ENCODE results near the gene APOL6. TPM values are rescaled to one million over a fixed set of nuclear protein-coding genes. Genes with fewer than 3 reads are reported as not detected.

APOL6 gene
- total and polyA plus RNA-seq, 2 donors (not counting 1 experiment from before 2014, with no cell fraction given), result 18.7 to 58.3 TPM

GRCh38 chr22:35642305-35642741, 5.9 kb upstream of the APOL6 start:
- peak in 1 of 2 donors; percentile 31 for DNase-seq (ENCODE audit: low read depth in 2 of 2)
- Histone ChIP-seq H3K4me3 (replicated peaks in 1 of 4; ENCODE audit: control extremely low read depth in 1 of 4, insufficient read depth in 1 of 4, low read depth in 3 of 4, low read length in 4 of 4) (no peak overlapping the region), H2AFZ (ENCODE audit: low read length) (no peak overlapping the region), H3K79me2 (ENCODE audit: control insufficient read depth, insufficient read depth, low read length) (no peaks in the 10 kb centered on the region), H3K9ac (ENCODE audit: insufficient read depth, low read length) (no peak overlapping the region), H3K9me3 (ENCODE audit: control insufficient read depth, insufficient read depth, low read depth, low read length) (no peaks in the 10 kb centered on the region), H3K4me1 (ENCODE audit: control insufficient read depth, extremely low read depth, insufficient read depth, low read length) (peaks cover 20% of the 10 kb centered on the region), H3K36me3 (ENCODE audit: control insufficient read depth, insufficient read depth, low read length) (no peaks in the 10 kb centered on the region), H3K4me2 (ENCODE audit: extremely low read depth, insufficient read depth, low read length) (no peak overlapping the region), H3K27me3 (ENCODE audit: control insufficient read depth, insufficient read depth, low read length) (no peaks in the 10 kb centered on the region), H3K27ac (ENCODE audit: insufficient read depth, low read length) (no peak overlapping the region), H4K20me1 (ENCODE audit: control insufficient read depth, extremely low read depth, insufficient read depth, low read length) (no peaks in the 10 kb centered on the region)
- TF ChIP-seq CTCF (conservative IDR thresholded peaks at IDR 0.05 in 1 of 2, IDR thresholded peaks at IDR 0.05 in 1 of 2; ENCODE audit: low read depth in 1 of 2, low read length in 2 of 2) (no peak), EZH2 (IDR thresholded peaks at IDR 0.05; ENCODE audit: low read length, missing control alignments) (no peak)

GRCh38 chr22:35643991-35644390, 4.3 kb upstream of the APOL6 start:
- Histone ChIP-seq H3K27me3 (ENCODE audit: control insufficient read depth, insufficient read depth, low read length) (no peaks in the 10 kb centered on the region), H3K36me3 (ENCODE audit: control insufficient read depth, insufficient read depth, low read length) (no peaks in the 10 kb centered on the region), H3K9ac (ENCODE audit: insufficient read depth, low read length) (no peak overlapping the region), H3K4me2 (ENCODE audit: extremely low read depth, insufficient read depth, low read length) (no peak overlapping the region), H3K79me2 (ENCODE audit: control insufficient read depth, insufficient read depth, low read length) (peaks cover 6% of the 10 kb centered on the region), H3K27ac (ENCODE audit: insufficient read depth, low read length) (no peak overlapping the region), H4K20me1 (ENCODE audit: control insufficient read depth, extremely low read depth, insufficient read depth, low read length) (no peaks in the 10 kb centered on the region), H3K4me3 (replicated peaks in 1 of 4; ENCODE audit: control extremely low read depth in 1 of 4, insufficient read depth in 1 of 4, low read depth in 3 of 4, low read length in 4 of 4) (no peak overlapping the region), H2AFZ (ENCODE audit: low read length) (no peak overlapping the region), H3K9me3 (ENCODE audit: control insufficient read depth, insufficient read depth, low read depth, low read length) (no peaks in the 10 kb centered on the region), H3K4me1 (ENCODE audit: control insufficient read depth, extremely low read depth, insufficient read depth, low read length) (peaks cover 9% of the 10 kb centered on the region)
- DNase-seq (ENCODE audit: low read depth in 2 of 2), result no peak
- TF ChIP-seq CTCF (conservative IDR thresholded peaks at IDR 0.05 in 1 of 2, IDR thresholded peaks at IDR 0.05 in 1 of 2; ENCODE audit: low read depth in 1 of 2, low read length in 2 of 2), result no peak
- no peak for TF ChIP-seq EZH2 (IDR thresholded peaks at IDR 0.05; ENCODE audit: low read length, missing control alignments)

GRCh38 chr22:35645646-35646045, 2.6 kb upstream of the APOL6 start:
- peaks cover 14% of the 10 kb centered on the region for H3K4me1 ChIP-seq (ENCODE audit: control insufficient read depth, extremely low read depth, insufficient read depth, low read length)
- DNase-seq (ENCODE audit: low read depth in 2 of 2), result no peak
- H4K20me1 ChIP-seq (ENCODE audit: control insufficient read depth, extremely low read depth, insufficient read depth, low read length), result no peaks in the 10 kb centered on the region
- no peaks in the 10 kb centered on the region for H3K36me3 ChIP-seq (ENCODE audit: control insufficient read depth, insufficient read depth, low read length)
- no peak overlapping the region for H3K9ac ChIP-seq (ENCODE audit: insufficient read depth, low read length)
- H3K9me3 ChIP-seq (ENCODE audit: control insufficient read depth, insufficient read depth, low read depth, low read length), result no peaks in the 10 kb centered on the region
- no peak overlapping the region for H3K4me2 ChIP-seq (ENCODE audit: extremely low read depth, insufficient read depth, low read length)
- no peak overlapping the region for H2AFZ ChIP-seq (ENCODE audit: low read length)
- no peak overlapping the region for H3K27ac ChIP-seq (ENCODE audit: insufficient read depth, low read length)
- no peak overlapping the region for H3K4me3 ChIP-seq (replicated peaks in 1 of 4; ENCODE audit: control extremely low read depth in 1 of 4, insufficient read depth in 1 of 4, low read depth in 3 of 4, low read length in 4 of 4)
- no peaks in the 10 kb centered on the region for H3K27me3 ChIP-seq (ENCODE audit: control insufficient read depth, insufficient read depth, low read length)
- peaks cover 17% of the 10 kb centered on the region for H3K79me2 ChIP-seq (ENCODE audit: control insufficient read depth, insufficient read depth, low read length)
- TF ChIP-seq CTCF (conservative IDR thresholded peaks at IDR 0.05 in 1 of 2, IDR thresholded peaks at IDR 0.05 in 1 of 2; ENCODE audit: low read depth in 1 of 2, low read length in 2 of 2), result no peak
- no peak for TF ChIP-seq EZH2 (IDR thresholded peaks at IDR 0.05; ENCODE audit: low read length, missing control alignments)

Data from fibroblast of lung (primary cell).